Adipocyte (in vitro differentiated cells): ENCODE measurements around the gene LENEP.
"Not testable (repeated sequence)": the region's sequence is repeated elsewhere in the genome, so short reads cannot be mapped to it uniquely, and the experiment has no call there.

Experiments used
- DNase-seq: peaks from one replicate; pipeline ENCODE4 v3.0.0-alpha.2; 2015; ENCODE audit warnings: low read depth
- H3K27me3 ChIP-seq: replicated peaks from 2 replicates; pipeline ENCODE4 v1.7.0; 2013; ENCODE audit warnings: mild to moderate bottlenecking, low read length, moderate library complexity; ENCODE audit not compliant: control insufficient read depth, insufficient read depth
- H3K36me3 ChIP-seq: 2 replicates; pipeline ENCODE4 v1.7.0; 2013; ENCODE audit warnings: low read length, mild to moderate bottlenecking, moderate library complexity; ENCODE audit not compliant: control insufficient read depth, insufficient read depth, severe bottlenecking
- H3K4me1 ChIP-seq: 2 replicates; pipeline ENCODE4 v1.7.0; 2013; ENCODE audit warnings: mild to moderate bottlenecking, low read length, moderate library complexity; ENCODE audit not compliant: control insufficient read depth, insufficient read depth
- H3K4me3 ChIP-seq: 2 replicates; pipeline ENCODE4 v1.7.0; 2013; ENCODE audit warnings: mild to moderate bottlenecking, low read length, moderate library complexity
- H3K9ac ChIP-seq: 2 replicates; pipeline ENCODE4 v1.7.0; 2013; ENCODE audit warnings: mild to moderate bottlenecking, low read length, moderate library complexity
- H3K9me3 ChIP-seq: 2 replicates; pipeline ENCODE4 v1.7.0; 2013; ENCODE audit warnings: mild to moderate bottlenecking, low read length, moderate library complexity; ENCODE audit not compliant: control insufficient read depth

The LENEP gene

DNA sequence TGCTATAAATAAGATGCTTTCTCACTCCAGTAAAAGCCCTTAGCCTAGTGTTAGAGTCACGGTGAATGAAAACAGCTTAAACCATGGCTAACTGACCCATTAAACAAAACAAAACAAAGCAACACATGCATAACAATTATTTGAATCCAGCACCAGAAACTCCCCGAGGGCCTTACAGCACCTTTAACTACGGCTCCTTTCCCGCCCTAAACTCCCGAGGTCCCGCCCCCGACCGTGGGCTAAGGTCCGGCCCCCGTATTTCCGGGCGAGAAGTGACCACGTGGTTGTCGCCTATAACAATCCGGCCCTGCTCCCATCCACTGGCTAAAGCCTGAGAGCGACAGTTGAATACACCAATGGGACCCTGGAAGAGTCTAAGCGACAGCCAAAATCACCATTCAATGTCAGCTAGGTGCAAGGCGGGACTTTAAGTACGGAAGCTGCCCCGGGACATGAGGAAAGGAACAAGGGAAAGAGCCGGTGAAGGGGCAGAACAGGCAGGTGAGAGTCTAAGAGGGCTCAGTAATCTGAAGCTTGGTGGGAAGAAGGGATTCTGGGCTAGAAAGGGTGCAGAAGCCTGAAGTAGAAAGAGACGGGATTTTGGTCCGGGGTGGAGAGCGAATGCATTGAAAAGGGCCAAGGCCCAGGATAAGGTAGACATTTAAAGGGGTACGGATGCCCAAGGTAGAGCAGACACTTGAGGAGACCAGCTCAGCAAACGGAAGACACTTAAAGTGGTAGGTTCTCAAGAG is 10.3 kb upstream of the LENEP start, which contains the start of gene FLAD1:
Gene FLAD1 (plus strand): TSS at position 448 of the 752 bp plus-strand sequence. CDS start 351 bp downstream, outside the sequence.
- Histone ChIP-seq H3K4me1 (peaks cover 28% of the 10 kb centered on the region), H3K9me3 (no peaks in the 10 kb centered on the region), H3K4me3 (peak within 1 kb of the TSS; percentile 96), H3K27me3 (no peaks in the 10 kb centered on the region), H3K9ac (peak within 1 kb of the TSS; percentile 92), H3K36me3 (peaks cover 14% of the 10 kb centered on the region)
- peak; percentile 100 for DNase-seq

DNA sequence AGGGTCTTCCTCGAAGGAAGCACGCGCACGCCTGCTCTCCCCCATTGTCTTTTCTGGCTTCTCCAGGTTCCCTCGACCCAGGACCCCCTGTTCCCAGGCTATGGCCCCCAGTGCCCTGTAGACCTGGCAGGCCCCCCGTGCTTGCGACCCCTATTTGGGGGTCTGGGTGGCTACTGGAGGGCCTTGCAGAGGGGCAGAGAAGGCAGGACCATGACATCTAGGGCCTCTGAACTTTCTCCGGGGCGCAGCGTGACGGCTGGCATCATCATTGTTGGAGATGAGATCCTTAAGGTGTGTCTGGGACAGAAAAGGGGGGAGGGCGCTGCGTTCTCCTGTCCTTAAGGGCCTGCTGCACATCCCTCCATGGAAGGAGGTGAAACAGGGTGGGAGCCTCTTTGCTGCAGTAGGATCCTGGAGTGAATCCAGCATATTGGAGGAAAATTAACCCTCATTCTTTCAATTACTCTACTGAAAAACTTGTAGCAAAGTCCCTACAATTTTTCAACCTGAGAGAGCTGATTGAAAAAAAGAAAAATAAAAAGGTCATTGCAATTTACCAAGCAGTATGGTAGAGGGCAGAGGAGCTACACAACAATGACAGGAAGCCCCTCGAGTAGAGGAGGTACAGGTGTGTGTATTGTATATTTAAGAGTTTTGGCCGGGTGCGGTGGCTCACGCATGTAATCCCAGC is 9.5 kb upstream of the LENEP start:
- Histone ChIP-seq H3K9me3 (no peaks in the 10 kb centered on the region), H3K36me3 (peaks cover 18% of the 10 kb centered on the region), H3K27me3 (no peaks in the 10 kb centered on the region), H3K4me3 (peak overlapping the region; percentile 96), H3K9ac (peak overlapping the region; percentile 92), H3K4me1 (peaks cover 28% of the 10 kb centered on the region)
- DNase-seq, result peak; percentile 25

DNA sequence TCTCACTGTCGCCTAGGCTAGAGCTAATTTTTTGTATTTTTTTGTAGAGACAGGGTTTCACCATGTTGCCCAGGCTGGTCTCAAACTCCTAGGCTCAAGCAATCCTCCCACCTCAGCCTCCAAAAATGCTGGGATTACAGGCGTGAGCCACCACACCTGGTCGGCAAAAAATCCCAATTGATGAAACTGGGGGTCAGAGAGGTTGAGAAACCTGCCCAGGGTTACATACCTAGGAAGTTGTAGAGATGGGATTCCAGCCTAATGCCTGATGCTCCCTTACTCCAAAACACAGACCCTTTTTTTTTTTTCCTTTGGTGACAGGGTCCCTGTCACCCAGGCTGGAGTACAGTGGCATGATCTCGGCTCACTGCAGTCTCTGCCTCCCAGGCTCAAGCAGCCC is 6.7 kb upstream of the LENEP start:
- H3K4me3 ChIP-seq, DNase-seq, H3K9me3 ChIP-seq, H3K27me3 ChIP-seq: not testable (repeated sequence)
- Histone ChIP-seq H3K36me3 (peaks cover 26% of the 10 kb centered on the region), H3K4me1 (peaks cover 28% of the 10 kb centered on the region), H3K9ac (peak overlapping the region; percentile 22)

DNA sequence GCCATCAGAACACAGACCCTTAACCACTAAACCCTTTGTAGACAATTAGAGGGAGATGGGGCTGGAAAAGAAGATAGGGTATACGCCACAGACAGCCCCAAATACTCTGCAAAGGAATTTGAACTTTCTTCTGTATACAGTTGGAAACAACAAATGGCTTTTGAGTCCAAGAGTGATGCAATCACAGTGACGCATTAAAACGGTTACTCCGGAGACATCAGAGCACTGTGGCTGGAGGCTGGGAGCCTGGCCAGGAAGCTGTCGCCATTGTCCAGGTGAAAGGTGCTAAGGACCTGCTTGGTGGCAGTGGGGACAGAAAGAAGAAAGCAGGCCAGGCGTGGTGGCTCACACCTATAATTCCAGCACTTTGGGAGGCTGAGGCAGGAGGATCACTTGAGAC is 6.1 kb upstream of the LENEP start:
- H3K9me3 ChIP-seq, result no peaks in the 10 kb centered on the region
- H3K27me3 ChIP-seq, result no peaks in the 10 kb centered on the region
- no peak for DNase-seq
- peaks cover 28% of the 10 kb centered on the region for H3K4me1 ChIP-seq
- H3K36me3 ChIP-seq, result peaks cover 26% of the 10 kb centered on the region
- H3K4me3 ChIP-seq, result no peak overlapping the region
- peak overlapping the region; percentile 22 for H3K9ac ChIP-seq

DNA sequence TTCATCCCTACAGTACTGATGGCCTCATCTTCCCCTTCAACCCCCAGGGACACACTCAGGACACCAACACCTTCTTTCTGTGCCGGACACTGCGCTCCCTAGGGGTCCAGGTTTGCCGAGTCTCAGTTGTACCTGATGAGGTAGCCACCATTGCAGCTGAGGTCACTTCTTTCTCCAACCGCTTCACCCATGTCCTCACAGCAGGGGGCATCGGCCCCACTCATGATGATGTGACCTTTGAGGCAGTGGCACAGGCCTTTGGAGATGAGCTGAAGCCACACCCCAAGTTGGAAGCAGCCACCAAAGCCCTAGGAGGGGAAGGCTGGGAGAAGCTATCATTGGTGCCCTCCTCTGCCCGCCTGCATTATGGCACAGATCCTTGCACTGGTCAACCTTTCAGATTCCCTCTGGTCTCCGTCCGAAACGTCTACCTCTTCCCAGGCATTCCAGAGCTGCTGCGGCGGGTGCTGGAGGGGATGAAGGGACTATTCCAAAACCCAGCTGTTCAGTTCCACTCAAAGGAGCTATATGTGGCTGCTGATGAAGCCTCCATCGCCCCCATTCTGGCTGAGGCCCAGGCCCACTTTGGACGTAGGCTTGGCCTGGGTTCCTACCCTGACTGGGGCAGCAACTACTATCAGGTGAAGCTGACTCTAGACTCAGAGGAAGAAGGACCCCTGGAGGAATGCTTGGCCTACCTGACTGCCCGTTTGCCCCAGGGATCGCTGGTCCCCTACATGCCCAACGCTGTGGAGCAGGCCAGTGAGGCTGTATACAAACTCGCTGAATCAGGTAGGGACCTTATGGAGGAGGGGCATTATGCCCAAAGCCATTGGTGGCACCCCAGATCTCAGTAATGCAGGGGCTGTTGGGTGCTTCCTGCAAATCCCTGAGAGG is 5.1 kb upstream of the LENEP start:
- no peak for DNase-seq
- no peak overlapping the region for H3K4me3 ChIP-seq
- no peaks in the 10 kb centered on the region for H3K9me3 ChIP-seq
- H3K27me3 ChIP-seq, result no peaks in the 10 kb centered on the region
- peaks cover 31% of the 10 kb centered on the region for H3K4me1 ChIP-seq
- peaks cover 26% of the 10 kb centered on the region for H3K36me3 ChIP-seq
- no peak overlapping the region for H3K9ac ChIP-seq

DNA sequence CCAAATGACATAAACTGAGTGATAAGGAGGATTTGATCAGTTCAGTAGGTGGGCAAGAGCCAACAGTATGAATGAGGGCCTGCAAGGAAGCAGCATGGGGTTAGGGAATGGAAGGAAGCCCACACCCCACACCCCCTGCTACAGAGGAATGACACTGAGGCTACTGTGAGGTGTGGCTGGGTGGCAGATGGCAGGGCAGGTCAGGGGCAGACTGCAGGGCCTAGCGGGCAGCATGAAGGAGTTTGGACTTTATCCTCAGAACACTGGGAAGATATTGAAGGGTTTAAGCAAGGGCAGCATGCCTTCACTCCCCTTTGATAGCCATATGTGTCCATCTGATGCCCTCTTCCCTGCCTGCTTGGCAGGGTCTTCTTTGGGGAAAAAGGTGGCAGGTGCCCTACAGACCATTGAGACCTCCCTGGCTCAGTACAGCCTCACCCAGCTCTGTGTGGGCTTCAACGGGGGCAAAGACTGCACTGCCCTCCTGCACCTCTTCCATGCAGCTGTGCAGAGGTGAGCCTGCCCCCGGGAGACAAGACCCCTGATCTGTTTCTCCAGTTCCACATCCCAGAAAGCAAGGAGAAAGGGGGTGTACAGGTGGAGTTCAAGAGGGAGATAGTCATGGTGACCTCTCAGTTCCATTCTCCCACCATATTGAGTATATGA is 4.1 kb upstream of the LENEP start:
- Histone ChIP-seq H3K4me3 (no peak overlapping the region), H3K9ac (no peak overlapping the region), H3K27me3 (no peaks in the 10 kb centered on the region), H3K4me1 (peaks cover 22% of the 10 kb centered on the region), H3K36me3 (peaks cover 26% of the 10 kb centered on the region), H3K9me3 (no peaks in the 10 kb centered on the region)
- DNase-seq, result no peak

DNA sequence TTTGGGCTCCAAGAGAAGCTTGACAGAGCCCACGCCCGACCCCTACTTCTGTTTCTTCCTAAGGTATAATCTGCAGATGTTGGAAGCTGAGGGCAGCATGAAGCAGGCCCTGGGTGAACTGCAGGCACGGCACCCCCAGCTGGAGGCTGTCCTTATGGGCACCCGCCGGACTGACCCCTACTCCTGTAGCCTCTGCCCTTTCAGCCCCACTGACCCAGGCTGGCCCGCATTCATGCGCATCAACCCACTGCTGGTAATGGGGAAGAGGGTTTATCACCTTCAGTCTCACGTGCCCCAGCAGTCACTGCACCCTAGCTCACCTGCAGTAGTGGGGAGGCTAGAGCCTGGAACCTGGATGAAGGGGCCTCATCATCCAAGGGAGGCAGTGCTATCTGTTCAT is 3.1 kb upstream of the LENEP start:
- Histone ChIP-seq H3K9ac (no peak overlapping the region), H3K4me3 (no peak overlapping the region), H3K36me3 (peaks cover 26% of the 10 kb centered on the region), H3K27me3 (no peaks in the 10 kb centered on the region), H3K9me3 (no peaks in the 10 kb centered on the region), H3K4me1 (peaks cover 20% of the 10 kb centered on the region)
- no peak for DNase-seq

DNA sequence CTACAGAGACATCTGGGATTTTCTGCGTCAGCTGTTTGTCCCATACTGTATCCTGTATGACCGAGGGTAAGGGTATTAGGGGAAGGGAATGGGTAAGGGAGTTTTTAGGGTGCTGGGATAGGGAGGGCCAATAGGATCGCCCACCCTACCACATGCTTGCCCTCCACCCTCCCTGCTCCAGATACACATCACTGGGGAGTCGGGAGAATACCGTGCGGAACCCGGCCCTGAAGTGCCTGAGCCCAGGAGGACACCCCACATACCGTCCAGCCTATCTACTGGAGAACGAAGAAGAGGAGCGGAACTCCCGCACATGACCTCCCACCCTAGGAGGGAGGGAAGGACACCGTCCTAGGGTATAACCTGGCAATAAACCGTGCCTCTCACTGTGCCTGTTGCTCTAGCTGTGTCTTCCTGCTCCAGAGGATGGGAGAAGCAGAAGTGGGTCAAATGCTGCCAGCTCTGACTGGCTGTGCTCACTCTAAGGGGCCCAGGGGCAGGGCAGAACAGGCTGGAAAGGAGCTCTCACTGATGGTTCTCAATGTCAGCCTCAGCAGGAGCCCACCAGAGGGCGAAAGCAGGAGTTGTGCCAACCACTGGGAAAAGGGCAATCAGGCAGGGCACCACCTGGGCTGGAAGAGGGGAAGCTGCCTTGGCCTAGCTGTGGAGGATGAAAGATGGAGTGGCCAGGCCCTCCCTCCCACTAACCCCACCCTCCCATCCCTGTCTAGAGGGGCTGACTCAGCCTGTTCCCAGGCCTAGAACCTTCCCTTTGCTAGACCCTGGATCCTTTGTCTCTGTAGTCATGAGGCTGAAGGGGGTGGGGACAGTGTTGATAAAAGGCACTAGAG is 440 bp upstream of the LENEP start:
- peaks cover 23% of the 10 kb centered on the region for H3K36me3 ChIP-seq
- no peak overlapping the region for H3K4me3 ChIP-seq
- no peaks in the 10 kb centered on the region for H3K27me3 ChIP-seq
- H3K9me3 ChIP-seq, result no peaks in the 10 kb centered on the region
- H3K4me1 ChIP-seq, result peaks cover 14% of the 10 kb centered on the region
- H3K9ac ChIP-seq, result peak overlapping the region; percentile 43
- no peak for DNase-seq

DNA sequence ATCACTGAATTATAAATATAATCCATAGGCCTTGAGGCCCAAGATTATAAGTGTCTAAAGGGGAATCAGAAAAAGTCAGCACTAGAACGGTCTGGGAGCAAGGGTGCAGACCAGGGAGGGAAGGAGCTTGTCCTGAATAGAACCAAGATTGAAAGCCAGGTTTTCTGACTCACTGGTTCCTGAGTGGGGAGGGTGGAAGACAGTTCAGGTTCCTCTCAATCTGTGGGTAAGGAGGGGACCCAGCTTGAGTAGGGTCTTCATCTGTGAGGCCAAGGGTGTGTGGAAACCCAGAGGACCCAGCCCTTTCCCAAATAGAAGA is 842 bp downstream of the LENEP start:
- Histone ChIP-seq H3K36me3 (peaks cover 10% of the 10 kb centered on the region), H3K4me1 (peaks cover 21% of the 10 kb centered on the region), H3K9ac (no peak overlapping the region), H3K27me3 (no peaks in the 10 kb centered on the region), H3K4me3 (no peak overlapping the region), H3K9me3 (no peaks in the 10 kb centered on the region)
- no peak for DNase-seq

DNA sequence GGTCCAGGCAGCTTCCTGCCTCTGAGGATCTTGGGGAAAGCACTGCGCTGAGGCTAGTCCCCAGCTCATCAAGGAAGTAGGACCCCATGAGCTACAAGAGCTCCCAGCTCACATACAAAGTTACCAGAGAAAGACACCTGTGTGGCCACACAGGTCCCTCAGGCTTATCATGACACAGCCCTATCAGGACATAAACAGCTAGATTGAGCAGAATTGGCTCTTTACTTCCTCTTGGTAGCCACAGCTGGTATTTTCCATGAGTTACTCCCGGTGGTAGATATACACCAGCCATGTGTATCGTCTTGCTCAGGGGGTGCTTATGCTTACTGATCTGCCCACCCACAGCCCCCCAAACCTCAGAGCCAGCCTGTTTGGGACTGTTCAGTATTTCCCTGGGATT is 1.2 kb downstream of the LENEP start:
- DNase-seq, result no peak
- Histone ChIP-seq H3K4me3 (no peak overlapping the region), H3K9me3 (no peaks in the 10 kb centered on the region), H3K36me3 (peaks cover 9% of the 10 kb centered on the region), H3K27me3 (no peaks in the 10 kb centered on the region), H3K4me1 (peaks cover 22% of the 10 kb centered on the region), H3K9ac (no peak overlapping the region)
